Keratinocyte (primary cell): ENCODE results near the gene COX4I2. TPM values are rescaled to one million over a fixed set of nuclear protein-coding genes. Genes with fewer than 3 reads are reported as not detected.
A peak's percentile ranks its signal among the peaks of the same experiment; 100 is the strongest.

Experiments
- DNase-seq: peaks from one replicate; pipeline ENCODE4 v3.0.0-alpha.2; 2011; ENCODE audit warnings: low read depth, missing footprints, low spot score
- FAIRE-seq: peaks from 2 replicates; lab custom pipeline; 2011; peaks lifted over from hg19 to GRCh38; lab: Jason Lieb, UNC
- H2AFZ ChIP-seq: 2 replicates; pipeline ENCODE4 v1.6.0; 2012; ENCODE audit warnings: low read length, control low read depth, inconsistent platforms; ENCODE audit not compliant: control insufficient read depth
- H3K27ac ChIP-seq: 2 replicates; pipeline ENCODE4 v1.5.1; 2011; ENCODE audit warnings: low read length; ENCODE audit not compliant: control insufficient read depth, insufficient read depth
- H3K27me3 ChIP-seq: 3 replicates; pipeline ENCODE4 v1.6.0; 2011; ENCODE audit warnings: low read length; ENCODE audit not compliant: control insufficient read depth, insufficient read depth; ENCODE audit errors: extremely low read depth
- H3K36me3 ChIP-seq, 2 experiments: 2 replicates in 1 of 2; 3 replicates in 1 of 2; pipeline ENCODE4 v1.5.1; 2011; ENCODE audit warnings: low read length in 2 of 2, mild to moderate bottlenecking in 1 of 2; ENCODE audit not compliant: control insufficient read depth in 2 of 2, insufficient read depth in 2 of 2; ENCODE audit errors: extremely low read depth in 1 of 2
- H3K4me1 ChIP-seq: 3 replicates; pipeline ENCODE4 v1.5.1; 2011; ENCODE audit warnings: low read length; ENCODE audit not compliant: control insufficient read depth, insufficient read depth; ENCODE audit errors: extremely low read depth
- H3K4me2 ChIP-seq: 3 replicates; pipeline ENCODE4 v1.6.0; 2011; ENCODE audit warnings: low read depth, low read length; ENCODE audit not compliant: control insufficient read depth, insufficient read depth; ENCODE audit errors: extremely low read depth
- H3K4me3 ChIP-seq, 3 experiments: fragments of 200-600 bp in 1 of 3; sonication (generic) in 1 of 3; 2 replicates in 2 of 3; 3 replicates in 1 of 3; pipeline ENCODE4 v1.5.1; 2011 to 2016; ENCODE audit warnings: low read length in 3 of 3, mild to moderate bottlenecking in 3 of 3, control low read depth in 2 of 3, inconsistent platforms in 1 of 3, low read depth in 1 of 3, mixed read lengths in 1 of 3, mixed run types in 1 of 3, moderate library complexity in 1 of 3; ENCODE audit not compliant: control insufficient read depth in 2 of 3, insufficient read depth in 2 of 3; ENCODE audit errors: extremely low read depth in 1 of 3
- H3K79me2 ChIP-seq: 2 replicates; pipeline ENCODE4 v1.6.0; 2012; ENCODE audit warnings: low read length; ENCODE audit not compliant: control insufficient read depth, insufficient read depth
- H3K9ac ChIP-seq: 3 replicates; pipeline ENCODE4 v1.6.0; 2011; ENCODE audit warnings: low read length; ENCODE audit not compliant: control insufficient read depth, insufficient read depth; ENCODE audit errors: extremely low read depth
- H3K9me1 ChIP-seq: 3 replicates; pipeline ENCODE4 v1.6.0; 2011; ENCODE audit warnings: low read length; ENCODE audit not compliant: control insufficient read depth, insufficient read depth; ENCODE audit errors: extremely low read depth
- H3K9me3 ChIP-seq: 2 replicates; pipeline ENCODE4 v1.5.1; 2012; ENCODE audit warnings: low read depth, low read length; ENCODE audit not compliant: control insufficient read depth
- H4K20me1 ChIP-seq: 3 replicates; pipeline ENCODE4 v1.6.0; 2011; ENCODE audit warnings: low read length; ENCODE audit not compliant: control insufficient read depth, insufficient read depth; ENCODE audit errors: extremely low read depth
- CTCF ChIP-seq, 3 experiments: IDR thresholded peaks in 1 of 3; conservative IDR thresholded peaks in 1 of 3; optimal IDR thresholded peaks in 1 of 3; 2 replicates in 2 of 3; 3 replicates in 1 of 3; pipeline versions ENCODE3 to v1.5.1; 2011; ENCODE audit warnings: low read length in 3 of 3, mild to moderate bottlenecking in 3 of 3, moderate library complexity in 2 of 3, control low read depth in 1 of 3, inconsistent platforms in 1 of 3; ENCODE audit not compliant: insufficient read depth in 2 of 3; ENCODE audit errors: extremely low read depth in 1 of 3
- EZH2 ChIP-seq: IDR thresholded peaks from one replicate; pipeline ENCODE4 v1.6.1; 2012; ENCODE audit warnings: inconsistent platforms, mild to moderate bottlenecking, low read length, moderate library complexity
- dilution Hi-C: fragments of 300-500 bp; cut with MboI; formaldehyde crosslinking; loops from one replicate; pipeline ENCODE4 v1.7.0; 2020; ENCODE audit warnings: low sequenced_read_pairs; ENCODE audit not compliant: extremely low pct_ligation_motif_present
- polyA plus RNA-seq, 5 experiments: library from polyadenylated mRNA; depleted of rRNA in 3 of 5; stranded (reverse) in 3 of 5; stranded (forward) in 1 of 5; unstranded in 1 of 5; fragments of >200 nt; gene quantifications; 1 replicate in 1 of 5; 2 replicates in 3 of 5; 3 replicates in 1 of 5; pipeline versions ENCODE4 v1.2.1 to v1.2.3, GENCODE V29; 2011 to 2012; ENCODE audit warnings: missing spikeins in 2 of 5, low read depth in 1 of 5, low replicate concordance in 1 of 5

Gene COX4I2
- polyA plus RNA-seq, 1 donor (not counting 4 experiments of a cell fraction or from before 2014, with no cell fraction given) = not detected

GRCh38 chr20:31675828-31676608 lies 38.3 kb downstream of the COX4I2 start:
- DNase-seq = no peak
- dilution Hi-C loops = no loop called here
- no peak for FAIRE-seq

GRCh38 chr20:31676609-31676989 lies 38.9 kb downstream of the COX4I2 start:
- dilution Hi-C loops = no loop called here
- no peak overlapping the region for H3K9ac ChIP-seq
- no peak overlapping the region for H3K4me3 ChIP-seq
- H3K36me3 ChIP-seq = peaks cover 26 to 33% of the 10 kb centered on the region in 2 experiments
- no peak for FAIRE-seq
- H3K9me1 ChIP-seq = peaks cover 3% of the 10 kb centered on the region
- no peak overlapping the region for H3K4me2 ChIP-seq
- no peak overlapping the region for H3K27ac ChIP-seq
- H4K20me1 ChIP-seq = peaks cover 2% of the 10 kb centered on the region
- H3K4me1 ChIP-seq = peaks cover 42% of the 10 kb centered on the region
- no peak overlapping the region for H2AFZ ChIP-seq
- TF ChIP-seq EZH2 = no peak
- no peaks in the 10 kb centered on the region for H3K9me3 ChIP-seq
- no peaks in the 10 kb centered on the region for H3K27me3 ChIP-seq
- H3K79me2 ChIP-seq = peaks cover 85% of the 10 kb centered on the region
- no peak for DNase-seq

More at GRCh38 chr20:31675828-31676608, 38.3 kb downstream of the COX4I2 start:
- Histone ChIP-seq H3K79me2 (peaks cover 85% of the 10 kb centered on the region), H3K4me3 (peak overlapping the region in 1 of 3 experiments; percentile 40), H3K27me3 (no peaks in the 10 kb centered on the region), H3K27ac (peak overlapping the region; percentile 45), H3K9me1 (peaks cover 3% of the 10 kb centered on the region), H3K4me1 (peaks cover 42% of the 10 kb centered on the region), H4K20me1 (peaks cover 2% of the 10 kb centered on the region), H2AFZ (no peak overlapping the region), H3K4me2 (peak overlapping the region; percentile 45), H3K9ac (peak overlapping the region; percentile 16), H3K9me3 (no peaks in the 10 kb centered on the region), H3K36me3 (peaks cover 22 to 35% of the 10 kb centered on the region in 2 experiments)
- no peak for TF ChIP-seq EZH2
- no peak for TF ChIP-seq CTCF (optimal IDR thresholded peaks at IDR 0.05 in 1 of 3, IDR thresholded peaks at IDR 0.05 in 1 of 3, conservative IDR thresholded peaks at IDR 0.05 in 1 of 3; ENCODE audit: extremely low read depth in 1 of 3, insufficient read depth in 2 of 3, low read length in 3 of 3)
